ENCODE data around the gene RNF126.
"Not testable (repeated sequence)": the region's sequence is repeated elsewhere in the genome, so short reads cannot be mapped to it uniquely, and the experiment has no call there.

RNF126 gene

DNA sequence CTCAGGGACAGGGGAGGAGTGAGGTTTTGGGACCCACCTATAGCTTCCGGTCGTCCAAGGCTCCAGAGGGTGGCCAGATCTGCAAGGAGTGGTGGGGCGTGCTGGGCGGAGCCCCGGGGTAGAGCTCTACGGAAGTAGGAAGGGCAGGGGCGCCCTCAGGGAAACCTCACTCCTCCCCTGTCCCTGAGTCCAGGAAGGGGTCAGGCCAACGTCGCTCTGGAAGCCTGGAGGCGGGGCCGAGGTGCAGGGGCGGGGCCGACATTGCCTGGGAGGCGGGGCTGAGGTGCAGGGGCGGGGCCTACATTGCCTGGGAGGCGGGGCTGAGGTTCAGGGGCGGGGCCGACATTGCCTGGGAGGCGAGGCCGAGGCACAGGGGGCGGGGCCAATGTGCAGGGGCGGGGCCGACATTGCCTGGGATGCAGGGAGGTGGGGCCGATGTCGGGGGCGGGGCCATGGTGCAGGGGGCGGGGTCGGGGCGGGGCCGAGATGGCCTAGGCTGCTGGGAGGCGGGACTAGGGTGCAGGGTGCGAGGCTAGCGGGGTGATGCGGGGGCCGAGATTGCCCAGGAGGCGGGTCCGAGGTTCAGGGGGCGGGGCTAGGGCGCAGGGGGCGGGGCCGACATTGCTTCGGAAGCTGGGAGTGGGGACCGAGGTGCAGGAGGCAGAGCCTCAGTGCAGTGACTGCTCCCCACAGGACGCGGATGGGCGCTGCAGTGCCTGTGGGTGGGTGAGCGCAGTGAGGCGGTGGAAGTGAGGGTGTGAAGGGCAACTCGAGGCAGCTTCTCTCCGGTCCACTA is 40.8 kb upstream of the RNF126 start:
- Histone ChIP-seq H3K4me3 (ENCODE audit: low read length in 2 of 2) (peak overlapping the region in 1 of 2 donors; percentile 66), H2BK15ac (ENCODE audit: low read length) (peak overlapping the region; percentile 33), H3K4me2 (ENCODE audit: insufficient read depth, low read length, poor library complexity, severe bottlenecking) (no peak overlapping the region), H2BK120ac (ENCODE audit: low read depth, low read length) (no peak overlapping the region), H2BK12ac (ENCODE audit: low read length) (no peak overlapping the region), H3K14ac (ENCODE audit: low read length) (no peak overlapping the region), H3K79me1 (ENCODE audit: low read depth, low read length) (no peaks in the 10 kb centered on the region), H3K9me3 (replicated peaks in 1 of 2; ENCODE audit: control insufficient read depth in 2 of 2, insufficient read depth in 1 of 2, low read depth in 1 of 2, low read length in 2 of 2) (peaks cover 2 to 3% of the 10 kb centered on the region in 2 donors), H4K91ac (ENCODE audit: low read depth, low read length, poor library complexity) (no peak overlapping the region), H3K9ac (ENCODE audit: low read depth, low read length, poor library complexity) (peak overlapping the region; percentile 46), H3K4ac (ENCODE audit: low read length) (no peak overlapping the region), H3K27ac (replicated peaks; ENCODE audit: low read length) (no peak overlapping the region), H3K36me3 (replicated peaks in 1 of 2; ENCODE audit: control insufficient read depth in 2 of 2, insufficient read depth in 2 of 2, low read length in 2 of 2) (no peaks in the 10 kb centered on the region), H2BK5ac (ENCODE audit: low read length) (no peak overlapping the region), H3K23ac (ENCODE audit: low read depth, low read length, poor library complexity) (peak overlapping the region; percentile 12), H4K8ac (ENCODE audit: low read depth, low read length) (no peak overlapping the region), H3K18ac (ENCODE audit: low read length) (peak overlapping the region; percentile 71), H2AFZ (ENCODE audit: low read length) (peak overlapping the region; percentile 45), H3K27me3 (ENCODE audit: control insufficient read depth in 3 of 3, insufficient read depth in 3 of 3, low read depth in 1 of 3, low read length in 3 of 3) (peaks cover 0 to 6% (median 5%) of the 10 kb centered on the region in 3 experiments), H3K4me1 (ENCODE audit: control insufficient read depth in 2 of 2, insufficient read depth in 1 of 2, low read depth in 1 of 2, low read length in 2 of 2) (peaks cover 0 to 2% of the 10 kb centered on the region in 2 donors), H2AK5ac (ENCODE audit: low read depth, low read length) (no peak overlapping the region)
- no CpG with 5 or more reads among the region's 50 CpGs for WGBS, 2 donors (ENCODE audit: extremely low coverage in 2 of 2, insufficient read length in 2 of 2, insufficient replicate concordance in 1 of 2)
- DNase-seq (ENCODE audit: low spot score), result peak; percentile 69

DNA sequence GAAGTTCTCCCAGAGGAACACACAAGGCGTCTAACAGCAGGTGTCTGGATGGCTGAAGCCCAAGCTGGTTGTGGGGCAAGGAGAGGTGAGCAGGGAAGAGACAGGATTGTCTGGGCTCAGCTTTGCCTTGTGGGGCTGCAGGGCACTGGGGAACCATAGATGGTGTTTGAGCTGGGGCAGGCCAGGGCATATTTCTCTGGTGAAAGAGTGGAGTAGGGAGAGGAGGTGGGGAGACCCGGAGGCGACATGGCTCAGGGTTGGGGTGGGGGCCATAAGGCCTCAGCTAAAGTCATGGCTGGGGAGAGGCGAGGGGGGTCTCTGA is 40.3 kb upstream of the RNF126 start:
- Histone ChIP-seq H3K4me2 (ENCODE audit: insufficient read depth, low read length, poor library complexity, severe bottlenecking) (no peak overlapping the region), H2BK120ac (ENCODE audit: low read depth, low read length) (peak overlapping the region; percentile 54)
- WGBS, 2 donors (ENCODE audit: extremely low coverage in 2 of 2, insufficient read length in 2 of 2, insufficient replicate concordance in 1 of 2), result no CpG with 5 or more reads among the region's 4 CpGs

DNA sequence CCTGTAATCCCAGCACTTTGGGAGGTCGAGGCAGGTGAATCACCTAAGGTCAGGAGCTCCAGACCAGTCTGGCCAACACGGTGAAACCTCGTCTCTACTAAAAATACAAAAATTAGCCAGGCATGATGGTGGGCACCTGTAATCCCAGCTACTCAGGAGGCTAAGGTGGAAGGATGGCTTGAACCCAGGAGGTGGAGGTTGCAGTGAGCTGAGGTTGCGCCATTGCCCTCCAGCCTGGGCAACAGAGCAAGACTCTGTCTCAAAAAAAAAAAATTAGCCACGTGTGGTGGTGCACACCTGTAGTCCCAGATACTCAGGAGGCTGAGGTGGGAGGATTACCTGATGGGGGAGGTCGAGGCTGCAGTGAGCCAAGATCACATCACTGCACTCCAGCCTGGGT is 39.8 kb upstream of the RNF126 start:
- H3K79me1 ChIP-seq (ENCODE audit: low read depth, low read length); H2AFZ ChIP-seq (ENCODE audit: low read length); H3K36me3 ChIP-seq (replicated peaks in 1 of 2; ENCODE audit: control insufficient read depth in 2 of 2, insufficient read depth in 2 of 2, low read length in 2 of 2); H3K27ac ChIP-seq (replicated peaks; ENCODE audit: low read length); H3K4me1 ChIP-seq (ENCODE audit: control insufficient read depth in 2 of 2, insufficient read depth in 1 of 2, low read depth in 1 of 2, low read length in 2 of 2); H4K8ac ChIP-seq (ENCODE audit: low read depth, low read length); H3K14ac ChIP-seq (ENCODE audit: low read length); H3K27me3 ChIP-seq (ENCODE audit: control insufficient read depth in 3 of 3, insufficient read depth in 3 of 3, low read depth in 1 of 3, low read length in 3 of 3); H4K91ac ChIP-seq (ENCODE audit: low read depth, low read length, poor library complexity); H3K9me3 ChIP-seq (replicated peaks in 1 of 2; ENCODE audit: control insufficient read depth in 2 of 2, insufficient read depth in 1 of 2, low read depth in 1 of 2, low read length in 2 of 2); H3K9ac ChIP-seq (ENCODE audit: low read depth, low read length, poor library complexity); H2BK5ac ChIP-seq (ENCODE audit: low read length); DNase-seq (ENCODE audit: low spot score); H2BK12ac ChIP-seq (ENCODE audit: low read length); H2AK5ac ChIP-seq (ENCODE audit: low read depth, low read length); H2BK15ac ChIP-seq (ENCODE audit: low read length); H3K4me3 ChIP-seq (ENCODE audit: low read length in 2 of 2); H3K4me2 ChIP-seq (ENCODE audit: insufficient read depth, low read length, poor library complexity, severe bottlenecking); H3K4ac ChIP-seq (ENCODE audit: low read length): not testable (repeated sequence)
- H2BK120ac ChIP-seq (ENCODE audit: low read depth, low read length), result peak overlapping the region; percentile 54
- peak overlapping the region; percentile 65 for H3K23ac ChIP-seq (ENCODE audit: low read depth, low read length, poor library complexity)
- H3K18ac ChIP-seq (ENCODE audit: low read length), result peak overlapping the region; percentile 59
- WGBS, 2 donors (ENCODE audit: extremely low coverage in 2 of 2, insufficient read length in 2 of 2, insufficient replicate concordance in 1 of 2), result no CpG with 5 or more reads among the region's 6 CpGs

More for the DNA sequence above, 40.3 kb upstream of the RNF126 start:
- Histone ChIP-seq H3K4me3 (ENCODE audit: low read length in 2 of 2) (no peak overlapping the region), H3K36me3 (replicated peaks in 1 of 2; ENCODE audit: control insufficient read depth in 2 of 2, insufficient read depth in 2 of 2, low read length in 2 of 2) (no peaks in the 10 kb centered on the region), H3K9ac (ENCODE audit: low read depth, low read length, poor library complexity) (peak overlapping the region; percentile 30), H2BK12ac (ENCODE audit: low read length) (no peak overlapping the region), H2BK15ac (ENCODE audit: low read length) (peak overlapping the region; percentile 33), H3K9me3 (replicated peaks in 1 of 2; ENCODE audit: control insufficient read depth in 2 of 2, insufficient read depth in 1 of 2, low read depth in 1 of 2, low read length in 2 of 2) (peaks cover 2 to 3% of the 10 kb centered on the region in 2 donors), H3K27me3 (ENCODE audit: control insufficient read depth in 3 of 3, insufficient read depth in 3 of 3, low read depth in 1 of 3, low read length in 3 of 3) (peaks cover 0 to 6% (median 5%) of the 10 kb centered on the region in 3 experiments), H2AK5ac (ENCODE audit: low read depth, low read length) (peak overlapping the region; percentile 56), H2AFZ (ENCODE audit: low read length) (peak overlapping the region; percentile 45), H2BK5ac (ENCODE audit: low read length) (no peak overlapping the region), H4K91ac (ENCODE audit: low read depth, low read length, poor library complexity) (no peak overlapping the region), H3K4ac (ENCODE audit: low read length) (no peak overlapping the region), H3K23ac (ENCODE audit: low read depth, low read length, poor library complexity) (peak overlapping the region; percentile 65), H3K4me1 (ENCODE audit: control insufficient read depth in 2 of 2, insufficient read depth in 1 of 2, low read depth in 1 of 2, low read length in 2 of 2) (peaks cover 0 to 2% of the 10 kb centered on the region in 2 donors), H3K79me1 (ENCODE audit: low read depth, low read length) (no peaks in the 10 kb centered on the region), H3K27ac (replicated peaks; ENCODE audit: low read length) (no peak overlapping the region), H3K14ac (ENCODE audit: low read length) (no peak overlapping the region), H3K18ac (ENCODE audit: low read length) (peak overlapping the region; percentile 59), H4K8ac (ENCODE audit: low read depth, low read length) (no peak overlapping the region)
- DNase-seq (ENCODE audit: low spot score), result no peak

DNA sequence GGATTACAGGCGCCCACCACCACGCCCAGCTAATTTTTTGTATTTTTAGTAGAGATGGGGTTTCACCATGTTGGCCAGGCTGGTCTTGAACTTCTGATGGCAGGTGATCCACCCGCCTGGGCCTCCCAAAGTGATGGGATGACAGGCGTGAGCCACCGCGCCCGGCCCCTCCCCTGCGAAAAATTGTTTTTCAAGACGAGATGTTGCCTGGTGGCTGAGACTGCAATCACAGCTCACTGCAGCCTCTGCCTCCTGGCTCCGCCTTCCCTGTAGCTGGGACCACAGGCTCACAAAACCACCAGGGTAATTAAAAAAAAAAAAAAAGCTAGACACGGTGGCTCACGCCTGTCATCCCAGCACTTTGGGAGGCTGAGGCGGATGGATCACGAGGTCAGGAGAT is 36.9 kb upstream of the RNF126 start:
- H2BK15ac ChIP-seq (ENCODE audit: low read length); H3K4me2 ChIP-seq (ENCODE audit: insufficient read depth, low read length, poor library complexity, severe bottlenecking); H3K9me3 ChIP-seq (replicated peaks in 1 of 2; ENCODE audit: control insufficient read depth in 2 of 2, insufficient read depth in 1 of 2, low read depth in 1 of 2, low read length in 2 of 2); H3K9ac ChIP-seq (ENCODE audit: low read depth, low read length, poor library complexity); DNase-seq (ENCODE audit: low spot score); H3K79me1 ChIP-seq (ENCODE audit: low read depth, low read length); H3K4me3 ChIP-seq (ENCODE audit: low read length in 2 of 2); H3K14ac ChIP-seq (ENCODE audit: low read length); H2AK5ac ChIP-seq (ENCODE audit: low read depth, low read length); H3K36me3 ChIP-seq (replicated peaks in 1 of 2; ENCODE audit: control insufficient read depth in 2 of 2, insufficient read depth in 2 of 2, low read length in 2 of 2); H2AFZ ChIP-seq (ENCODE audit: low read length); H3K23ac ChIP-seq (ENCODE audit: low read depth, low read length, poor library complexity); H3K4me1 ChIP-seq (ENCODE audit: control insufficient read depth in 2 of 2, insufficient read depth in 1 of 2, low read depth in 1 of 2, low read length in 2 of 2); H3K4ac ChIP-seq (ENCODE audit: low read length); H2BK12ac ChIP-seq (ENCODE audit: low read length); H3K27ac ChIP-seq (replicated peaks; ENCODE audit: low read length); H4K91ac ChIP-seq (ENCODE audit: low read depth, low read length, poor library complexity); H4K8ac ChIP-seq (ENCODE audit: low read depth, low read length); H2BK120ac ChIP-seq (ENCODE audit: low read depth, low read length); H3K18ac ChIP-seq (ENCODE audit: low read length); H2BK5ac ChIP-seq (ENCODE audit: low read length): not testable (repeated sequence)
- peaks cover 0 to 15% (median 5%) of the 10 kb centered on the region in 3 experiments for H3K27me3 ChIP-seq (ENCODE audit: control insufficient read depth in 3 of 3, insufficient read depth in 3 of 3, low read depth in 1 of 3, low read length in 3 of 3)
- WGBS, 2 donors (ENCODE audit: extremely low coverage in 2 of 2, insufficient read length in 2 of 2, insufficient replicate concordance in 1 of 2), result no CpG with 5 or more reads among the region's 14 CpGs
